Measurements from ENCODE around the gene VIP. TPM values are rescaled to one million over a fixed set of nuclear protein-coding genes. Genes with fewer than 3 reads are reported as not detected.

VIP gene
- total RNA-seq, 2 experiments from 2014 or later, result not detected

GRCh38 chr6:152804150-152804549, 53.6 kb downstream of the VIP start:
- Histone ChIP-seq H3K27me3 (ENCODE audit: control insufficient read depth in 1 of 2, insufficient read depth in 2 of 2, low read length in 2 of 2) (no peaks in the 10 kb centered on the region), H3K36me3 (ENCODE audit: insufficient read depth, low read length) (no peaks in the 10 kb centered on the region), H3K4me1 (ENCODE audit: insufficient read depth, low read length) (no peaks in the 10 kb centered on the region), H3K9me3 (ENCODE audit: control insufficient read depth in 1 of 2, insufficient read depth in 1 of 2, low read length in 2 of 2) (no peaks in the 10 kb centered on the region), H3K4me3 (ENCODE audit: low read length) (no peak overlapping the region), H3K27ac (ENCODE audit: low read depth in 1 of 2, low read length in 2 of 2) (no peak overlapping the region)
- intact Hi-C loops (cut with DNase I, micrococcal nuclease), result no loop called here
- Mint-ChIP-seq H3K27me3 (peaks cover 13% of the 10 kb centered on the region), H3K9me3 (peaks cover 5% of the 10 kb centered on the region), H3K4me3 (no peak overlapping the region), H3K36me3 (ENCODE audit: low read depth) (no peaks in the 10 kb centered on the region), H3K27ac (no peak overlapping the region), H3K4me1 (ENCODE audit: low read depth) (no peaks in the 10 kb centered on the region)
- CTCF ChIA-PET, result no interaction called here
- no peak for TF ChIP-seq CTCF (IDR thresholded peaks at IDR 0.05)
- ATAC-seq (ENCODE audit: poor library complexity) (no peak), DNase-seq (no peak)
- POLR2A ChIA-PET, result no interaction called here

Other genes with a start within 250 kb of the VIP start
- 100 to 1,000 TPM in 1 of 2 experiments, 10 to 100 TPM in 1; 94.9 to 108 TPM for gene SYNE1, start 113.4 kb upstream of the VIP start, total RNA-seq
- not detected for gene MYCT1, start 52.9 kb upstream of the VIP start, total RNA-seq
- 1 to 10 TPM; 3.0 to 3.3 TPM for gene FBXO5, start 232.2 kb downstream of the VIP start, total RNA-seq

All from CD4-positive, alpha-beta T cell (primary cell).